Suprapubic skin (tissue), 4 donors: Measurements from ENCODE around the gene PXK. TPM values are rescaled to one million over a fixed set of nuclear protein-coding genes. Genes with fewer than 3 reads are reported as not detected.

ENCODE experiments used
- DNase-seq, 2 donors: peaks; one replicate each; pipeline ENCODE4 v3.0.0-alpha.2; 2019; ENCODE audit warnings: low spot score in 2 of 2
- H3K27ac ChIP-seq: fragments of 200-600 bp; sonication (generic); one replicate; pipeline ENCODE4 v1.5.1; 2019
- H3K27me3 ChIP-seq: fragments of 200-600 bp; sonication (generic); one replicate; pipeline ENCODE4 v1.5.1; 2019
- H3K36me3 ChIP-seq: fragments of 200-600 bp; sonication (generic); one replicate; pipeline ENCODE4 v1.5.1; 2019
- H3K4me1 ChIP-seq: fragments of 200-600 bp; sonication (generic); one replicate; pipeline ENCODE4 v1.5.1; 2019
- H3K4me3 ChIP-seq: fragments of 200-600 bp; sonication (generic); one replicate; pipeline ENCODE4 v1.5.1; 2019; ENCODE audit warnings: mild to moderate bottlenecking
- H3K9me3 ChIP-seq: fragments of 200-600 bp; sonication (generic); one replicate; pipeline ENCODE4 v1.5.1; 2019
- CTCF ChIP-seq, 2 donors: fragments of 200-600 bp in 1 of 2; fragments of 450-650 bp in 1 of 2; sonication (generic) in 1 of 2; IDR thresholded peaks; one replicate each; pipeline ENCODE4 v1.5.1; 2016 to 2019; ENCODE audit warnings: antibody characterized with exemption in 2 of 2, mild to moderate bottlenecking in 1 of 2, moderate library complexity in 1 of 2
- EP300 ChIP-seq: sonication (generic); formaldehyde crosslinking; IDR thresholded peaks from one replicate; pipeline ENCODE4 v1.6.1; 2017; ENCODE audit warnings: antibody characterized with exemption
- POLR2A ChIP-seq, 2 donors: fragments of 450-650 bp; IDR thresholded peaks; one replicate each; pipeline ENCODE4 v1.6.1; 2017; ENCODE audit warnings: antibody characterized with exemption in 2 of 2, mild to moderate bottlenecking in 2 of 2, moderate library complexity in 2 of 2
- POLR2AphosphoS5 ChIP-seq, 3 donors: sonication (generic); formaldehyde crosslinking; IDR thresholded peaks; one replicate each; pipeline ENCODE4 v1.6.1; 2017; ENCODE audit warnings: antibody characterized with exemption in 3 of 3
- WGBS: methylation state at CpG from one replicate; pipeline ENCODE4 v1.1.5; 2018; 5-methylcytosine and 5-hydroxymethylcytosine counted together
- total RNA-seq, 4 donors: library from RNA; depleted of rRNA; stranded (reverse); fragments of >200 nt; gene quantifications; one replicate each; pipeline ENCODE4 v1.1.0, GENCODE V29; 2016

Gene PXK
- total RNA-seq, 4 donors from 2014 or later, result 16.0 to 36.9 (median 21.8) TPM

- Histone ChIP-seq H3K4me1 (peaks cover 28% of the 10 kb centered on the region), H3K27ac (no peak overlapping the region), H3K9me3 (no peaks in the 10 kb centered on the region), H3K27me3 (no peaks in the 10 kb centered on the region), H3K36me3 (no peaks in the 10 kb centered on the region), H3K4me3 (no peak overlapping the region)
- no peak for TF ChIP-seq POLR2A (IDR thresholded peaks at IDR 0.05)
- no peak for TF ChIP-seq EP300
- TF ChIP-seq CTCF (IDR thresholded peaks at IDR 0.05), result no peak
- no peak for TF ChIP-seq POLR2AphosphoS5 (IDR thresholded peaks at IDR 0.05)
- DNase-seq, result no peak
- WGBS, result 90% methylated on average over 4 of the region's 4 CpGs
Observed at GRCh38 chr3:58466899-58467563, 134.3 kb downstream of the PXK start.

GRCh38 chr3:58469096-58469495, 136.4 kb downstream of the PXK start:
- Histone ChIP-seq H3K4me3 (no peak overlapping the region), H3K9me3 (no peaks in the 10 kb centered on the region), H3K36me3 (no peaks in the 10 kb centered on the region), H3K4me1 (peaks cover 19% of the 10 kb centered on the region), H3K27ac (no peak overlapping the region), H3K27me3 (no peaks in the 10 kb centered on the region)
- 91% methylated on average over 4 of the region's 4 CpGs for WGBS
- no peak for DNase-seq
- no peak for TF ChIP-seq POLR2AphosphoS5 (IDR thresholded peaks at IDR 0.05)
- no peak for TF ChIP-seq CTCF (IDR thresholded peaks at IDR 0.05)

GRCh38 chr3:58470363-58471024, 137.8 kb downstream of the PXK start:
- TF ChIP-seq POLR2AphosphoS5 (IDR thresholded peaks at IDR 0.05) (no peak), POLR2A (IDR thresholded peaks at IDR 0.05) (no peak), EP300 (no peak), CTCF (IDR thresholded peaks at IDR 0.05) (no peak)
- Histone ChIP-seq H3K27me3 (no peaks in the 10 kb centered on the region), H3K4me3 (no peak overlapping the region), H3K36me3 (no peaks in the 10 kb centered on the region), H3K27ac (peak overlapping the region; percentile 70), H3K9me3 (no peaks in the 10 kb centered on the region), H3K4me1 (peaks cover 19% of the 10 kb centered on the region)
- DNase-seq, result no peak
- WGBS, result 94% methylated on average over 12 of the region's 12 CpGs

GRCh38 chr3:58471025-58471887, 138.6 kb downstream of the PXK start:
- H3K36me3 ChIP-seq, result no peaks in the 10 kb centered on the region
- 55% methylated on average over 10 of the region's 10 CpGs for WGBS
- H3K4me3 ChIP-seq, result no peak overlapping the region
- H3K4me1 ChIP-seq, result peaks cover 19% of the 10 kb centered on the region
- DNase-seq, result no peak
- H3K9me3 ChIP-seq, result no peaks in the 10 kb centered on the region
- TF ChIP-seq CTCF (IDR thresholded peaks at IDR 0.05) (no peak), POLR2A (IDR thresholded peaks at IDR 0.05) (no peak), EP300 (no peak), POLR2AphosphoS5 (IDR thresholded peaks at IDR 0.05) (no peak)
- peak overlapping the region; percentile 70 for H3K27ac ChIP-seq
- no peaks in the 10 kb centered on the region for H3K27me3 ChIP-seq

- H3K36me3 ChIP-seq, result no peaks in the 10 kb centered on the region
- peaks cover 19% of the 10 kb centered on the region for H3K4me1 ChIP-seq
- no peak for DNase-seq
- no peak overlapping the region for H3K27ac ChIP-seq
- no peak overlapping the region for H3K4me3 ChIP-seq
- TF ChIP-seq CTCF (IDR thresholded peaks at IDR 0.05), result no peak
- TF ChIP-seq POLR2A (IDR thresholded peaks at IDR 0.05), result no peak
- no peak for TF ChIP-seq EP300
- H3K27me3 ChIP-seq, result no peaks in the 10 kb centered on the region
- no peaks in the 10 kb centered on the region for H3K9me3 ChIP-seq
- WGBS, result 93% methylated on average over 1 of the region's 1 CpG
Observed at GRCh38 chr3:58473275-58473674, 140.6 kb downstream of the PXK start.
